GM19239 (cell line): Measurements from ENCODE around the gene STARD7.
"Not testable (repeated sequence)": the region's sequence is repeated elsewhere in the genome, so short reads cannot be mapped to it uniquely, and the experiment has no call there.

Experiments
- DNase-seq: peaks from one replicate; pipeline ENCODE4 v3.0.0; 2011; ENCODE audit warnings: low spot score; ENCODE audit not compliant: insufficient read length
- FAIRE-seq: peaks from 2 replicates; lab custom pipeline; 2011; peaks lifted over from hg19 to GRCh38; lab: Jason Lieb, UNC

Gene STARD7, protein sequence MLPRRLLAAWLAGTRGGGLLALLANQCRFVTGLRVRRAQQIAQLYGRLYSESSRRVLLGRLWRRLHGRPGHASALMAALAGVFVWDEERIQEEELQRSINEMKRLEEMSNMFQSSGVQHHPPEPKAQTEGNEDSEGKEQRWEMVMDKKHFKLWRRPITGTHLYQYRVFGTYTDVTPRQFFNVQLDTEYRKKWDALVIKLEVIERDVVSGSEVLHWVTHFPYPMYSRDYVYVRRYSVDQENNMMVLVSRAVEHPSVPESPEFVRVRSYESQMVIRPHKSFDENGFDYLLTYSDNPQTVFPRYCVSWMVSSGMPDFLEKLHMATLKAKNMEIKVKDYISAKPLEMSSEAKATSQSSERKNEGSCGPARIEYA

DNA sequence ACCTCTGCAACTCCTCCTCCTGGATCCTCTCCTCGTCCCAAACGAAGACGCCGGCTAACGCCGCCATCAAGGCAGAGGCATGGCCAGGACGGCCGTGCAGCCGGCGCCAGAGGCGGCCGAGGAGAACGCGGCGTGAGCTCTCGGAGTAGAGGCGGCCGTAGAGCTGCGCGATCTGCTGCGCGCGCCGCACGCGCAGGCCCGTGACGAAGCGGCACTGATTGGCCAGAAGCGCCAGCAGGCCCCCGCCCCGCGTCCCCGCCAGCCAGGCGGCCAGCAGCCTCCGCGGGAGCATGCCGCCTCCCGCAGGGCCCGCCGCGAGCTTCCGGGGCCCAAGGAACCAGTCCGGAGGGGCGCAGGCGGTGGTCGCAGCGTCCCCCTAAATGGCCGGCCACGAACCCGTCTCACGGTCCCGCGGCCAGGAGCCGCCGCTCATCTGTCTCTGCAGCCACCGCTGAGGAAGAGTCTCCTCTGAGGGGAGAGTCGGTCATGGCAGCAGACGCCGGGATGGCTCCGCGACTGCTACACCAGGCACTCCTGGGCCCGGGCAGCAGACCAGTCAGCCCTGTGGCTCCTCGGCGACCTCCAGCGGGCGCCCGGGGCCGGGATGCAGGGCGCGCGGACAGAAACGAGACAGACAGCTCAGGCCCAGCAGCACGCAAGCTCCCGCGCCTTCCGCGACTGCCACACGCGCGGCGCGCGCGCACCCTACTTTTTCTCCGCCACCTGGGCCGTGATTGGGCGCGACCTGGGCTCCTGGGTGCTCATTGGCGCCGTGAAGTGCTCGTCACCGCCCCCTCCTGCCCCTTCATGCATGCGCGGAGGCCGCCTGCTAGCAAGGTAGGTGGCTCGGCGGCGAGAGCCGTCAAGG, at the start of gene STARD7:
TSS of gene STARD7 (minus strand) at position 685 of the 868 bp plus-strand sequence. CDS start at position 292, 393 bp downstream.
- DNase-seq, result peak; percentile 80
- FAIRE-seq, result peak; percentile 80

DNA sequence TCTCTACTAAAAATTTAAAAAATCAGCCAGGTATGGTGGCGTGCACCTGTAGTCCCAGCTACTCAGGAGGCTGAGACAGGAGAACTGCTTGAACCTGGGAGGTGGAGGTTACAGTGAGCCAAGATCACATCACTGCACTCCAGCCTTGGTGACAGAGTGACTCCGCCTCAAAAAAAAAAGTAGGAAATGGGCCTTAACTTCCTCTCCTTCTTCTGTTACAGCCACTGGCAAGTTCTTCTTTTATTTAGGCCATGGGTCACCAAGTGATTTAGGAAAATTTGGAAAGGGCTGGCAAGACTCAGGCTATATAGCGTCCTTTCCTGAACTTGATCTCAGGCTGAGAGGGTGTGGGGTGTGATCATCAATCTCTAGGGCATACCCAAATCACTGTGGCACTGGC, 49.1 kb upstream of the STARD7 start:
- not testable (repeated sequence) for DNase-seq, FAIRE-seq

DNA sequence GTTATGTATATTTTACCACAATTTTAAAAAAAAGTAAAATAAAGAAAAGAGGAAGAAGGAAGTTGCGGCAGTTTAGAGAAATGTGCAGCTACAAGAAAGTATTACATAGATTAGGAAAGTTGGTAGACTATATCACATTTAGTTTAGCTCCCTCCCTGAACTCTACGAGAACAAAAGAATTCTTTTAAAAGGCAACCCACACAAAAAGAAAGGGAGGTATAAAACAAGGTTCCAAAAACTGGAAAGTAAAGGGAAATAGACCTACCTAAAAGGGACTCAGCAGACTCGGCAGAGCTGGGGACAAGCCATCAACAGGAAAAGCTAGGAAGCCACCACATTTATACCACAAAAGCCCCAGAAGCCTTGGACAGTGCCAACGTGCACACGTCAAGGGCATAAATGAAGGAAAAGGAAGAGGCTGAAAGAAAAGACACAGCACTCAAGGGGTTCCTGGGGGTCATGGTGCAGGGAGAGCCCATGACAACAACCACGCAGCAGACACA, 48.0 kb upstream of the STARD7 start:
- peak; percentile 58 for FAIRE-seq
- DNase-seq, result no peak

DNA sequence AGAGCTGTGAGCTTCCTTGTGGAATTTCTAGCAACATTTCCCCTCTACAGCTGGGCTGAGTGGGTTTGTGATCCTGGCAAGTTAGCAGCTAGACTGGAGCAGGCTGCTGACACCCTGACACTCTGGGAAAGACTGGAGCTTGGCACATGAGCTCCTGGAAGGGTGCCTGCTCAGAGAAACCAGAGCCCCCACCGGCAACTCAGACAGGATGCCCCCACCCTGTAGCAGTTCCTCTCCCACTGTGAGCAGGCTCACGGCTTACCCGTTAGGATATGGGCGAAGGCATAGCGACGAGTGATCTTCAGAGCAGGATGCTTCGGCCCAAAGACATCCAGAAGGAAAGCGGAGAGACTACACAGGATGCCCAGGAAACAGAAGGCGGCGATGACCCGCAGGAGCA, 45.9 kb upstream of the STARD7 start:
- FAIRE-seq (no peak), DNase-seq (no peak)

DNA sequence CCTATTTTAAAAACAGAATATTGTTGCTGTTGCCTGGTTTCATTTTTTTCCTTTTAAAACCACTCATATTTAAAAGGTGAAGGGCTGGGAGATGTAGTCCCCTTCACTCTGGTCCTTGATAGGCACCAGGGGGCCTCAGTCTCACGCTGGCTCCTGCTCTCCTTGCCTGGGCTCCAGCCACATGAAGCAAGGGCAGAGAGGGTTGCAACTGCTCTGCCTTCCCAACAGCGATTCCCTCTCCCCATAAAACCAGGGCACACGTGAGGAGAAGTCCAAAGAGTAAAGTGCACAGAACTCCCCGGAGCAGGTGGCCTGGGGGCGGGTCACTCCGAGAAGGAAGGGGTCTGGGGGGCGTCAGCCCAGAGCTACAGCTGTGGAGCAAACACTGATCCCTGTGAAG, 44.4 kb upstream of the STARD7 start:
- no peak for DNase-seq
- FAIRE-seq, result no peak

DNA sequence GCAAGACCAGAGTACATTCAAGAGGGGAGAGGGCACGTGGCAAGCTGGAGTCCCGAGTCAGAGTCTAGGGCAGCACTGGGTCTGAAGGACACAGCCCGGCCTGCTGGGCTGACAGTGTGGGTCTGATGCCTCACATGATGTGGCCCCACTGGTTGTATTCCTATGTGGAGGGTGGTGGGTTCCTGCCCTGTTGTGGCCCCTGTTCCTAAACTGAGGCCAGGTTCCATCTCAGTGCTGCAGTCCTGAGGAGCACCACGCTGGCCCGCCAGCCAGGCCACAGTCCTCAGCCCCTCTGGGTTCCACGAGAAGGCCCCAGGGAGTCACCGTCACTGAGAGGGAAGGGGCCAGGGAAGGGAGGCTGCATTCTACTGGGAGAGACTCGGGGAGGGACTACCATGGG, 43.9 kb upstream of the STARD7 start:
- FAIRE-seq (no peak), DNase-seq (no peak)

DNA sequence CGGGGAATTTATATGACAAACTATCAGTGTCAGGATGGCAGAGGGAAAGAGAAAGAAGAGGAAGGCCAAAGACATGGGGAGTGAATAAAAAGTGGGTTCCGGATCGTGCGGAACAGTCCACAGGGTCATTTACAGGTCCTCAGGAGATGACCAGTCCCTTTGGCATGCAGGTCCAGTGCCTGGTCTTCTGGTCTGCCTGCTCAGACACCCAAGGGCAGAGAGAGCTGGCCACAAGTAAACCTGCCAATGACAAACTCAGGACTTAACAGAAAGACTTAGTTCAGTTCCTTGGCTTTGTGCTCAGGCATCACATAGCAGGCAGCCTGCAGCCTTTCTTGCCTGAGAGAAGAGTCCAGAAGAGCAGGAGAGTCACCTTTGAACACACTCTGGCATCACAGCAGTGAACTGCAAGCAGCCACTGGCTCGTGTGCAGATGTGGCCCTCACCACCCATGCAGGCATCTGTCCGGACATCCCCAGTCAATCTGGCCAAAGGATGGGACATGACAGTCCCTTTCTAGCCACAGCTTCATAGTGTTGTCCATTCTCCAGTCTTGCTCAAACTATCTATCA, 43.2 kb upstream of the STARD7 start:
- no peak for DNase-seq
- no peak for FAIRE-seq

DNA sequence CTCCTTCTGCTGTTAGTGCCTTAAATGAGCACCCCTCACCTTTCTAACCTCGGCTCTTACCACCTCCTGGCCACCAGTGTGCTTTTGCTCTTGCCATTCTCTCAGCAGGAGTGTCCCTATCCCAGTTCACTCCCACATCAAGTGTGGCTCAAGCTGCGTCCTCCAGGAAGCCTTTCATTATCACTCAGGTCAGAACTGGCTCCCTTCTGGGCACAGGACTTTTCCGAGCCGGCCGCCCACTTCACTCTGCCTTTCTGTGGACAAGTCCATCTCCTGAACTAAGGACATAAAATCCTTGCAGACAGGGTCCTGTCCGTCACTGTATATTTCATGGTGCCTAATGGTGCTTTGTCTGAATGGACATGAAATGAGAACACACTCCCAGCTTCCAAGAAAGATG, 41.6 kb upstream of the STARD7 start:
- no peak for FAIRE-seq

DNA sequence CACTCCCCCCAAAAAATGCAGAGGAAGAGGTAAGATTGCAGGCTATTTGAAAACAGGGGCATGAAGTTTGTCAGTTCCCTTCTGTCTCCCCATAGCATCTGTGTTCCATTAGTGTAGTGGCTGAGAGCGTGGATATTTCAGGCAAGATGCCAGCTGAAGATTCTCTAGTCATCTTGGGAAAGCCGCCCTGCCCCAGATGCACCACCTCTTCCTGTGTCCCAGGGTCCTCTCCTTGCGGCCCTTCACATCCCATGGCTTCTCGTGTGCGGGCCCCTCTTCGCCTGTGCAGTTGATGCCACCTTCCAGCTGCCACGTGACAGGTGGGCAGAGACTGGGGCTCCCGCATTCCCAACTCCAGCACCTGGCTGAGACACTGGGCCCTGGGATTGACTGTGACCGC, 41.0 kb upstream of the STARD7 start:
- DNase-seq, result no peak
- no peak for FAIRE-seq

More for the DNA sequence above, 41.6 kb upstream of the STARD7 start:
- no peak for DNase-seq

DNA sequence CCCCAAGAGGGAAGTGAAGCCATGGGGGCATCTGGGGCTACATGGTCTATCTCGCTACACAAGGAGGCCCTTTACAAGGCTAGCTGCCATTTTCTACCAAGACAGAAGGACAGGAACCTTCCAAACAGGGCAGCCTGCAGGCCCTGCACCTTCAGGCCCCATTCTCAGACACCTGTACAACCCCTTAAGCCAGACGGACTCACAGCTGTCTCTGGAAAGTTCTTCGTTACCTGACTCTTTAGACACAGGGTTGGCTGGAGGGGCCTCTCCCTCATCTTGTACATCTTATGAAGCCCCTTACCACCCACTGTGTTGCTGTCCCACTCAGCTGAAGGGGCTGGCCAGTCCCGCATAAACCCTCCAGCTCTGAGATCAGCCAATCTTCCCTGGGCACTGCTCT, 40.0 kb upstream of the STARD7 start:
- FAIRE-seq (no peak), DNase-seq (no peak)

DNA sequence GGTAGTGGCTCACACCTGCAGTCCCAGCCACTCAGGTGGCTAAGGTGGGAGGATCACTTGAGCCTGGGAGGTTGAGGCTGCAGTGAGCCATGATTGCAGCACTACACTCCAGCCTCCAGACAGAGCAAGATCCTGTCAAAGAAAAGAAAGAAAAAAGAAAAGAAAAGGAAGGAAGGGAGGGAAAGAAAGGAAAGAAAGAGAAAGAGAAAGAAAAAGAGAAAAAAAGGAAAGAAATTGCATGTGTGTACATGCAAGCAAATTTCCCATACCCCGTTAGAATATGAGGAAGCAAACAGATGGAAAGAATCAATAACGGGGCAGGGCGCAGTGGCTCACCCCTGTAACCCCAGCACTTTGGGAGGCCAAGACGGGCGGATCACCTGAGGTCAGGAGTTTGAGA, 39.3 kb upstream of the STARD7 start:
- FAIRE-seq (no peak), DNase-seq (no peak)

DNA sequence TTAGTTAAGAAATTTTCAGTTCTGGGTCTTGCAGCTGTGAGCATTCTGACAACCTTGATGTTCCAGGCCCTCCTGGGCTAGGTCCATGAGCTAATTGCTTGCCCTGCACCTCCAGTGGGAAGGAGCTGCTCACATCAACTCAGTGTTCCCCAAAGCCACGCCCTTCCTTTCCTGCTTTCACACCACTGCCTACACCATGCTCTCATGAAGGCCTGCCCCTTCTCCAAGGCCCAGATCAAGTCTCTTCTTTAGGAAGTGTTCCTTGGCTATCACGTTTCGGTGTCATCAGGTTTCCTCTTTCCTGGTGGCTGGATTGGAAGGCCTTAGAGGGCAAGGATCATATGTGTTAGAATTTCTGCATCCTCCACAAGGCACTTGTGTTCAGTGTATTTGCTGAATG, 38.4 kb upstream of the STARD7 start:
- DNase-seq, result no peak
- FAIRE-seq, result no peak

DNA sequence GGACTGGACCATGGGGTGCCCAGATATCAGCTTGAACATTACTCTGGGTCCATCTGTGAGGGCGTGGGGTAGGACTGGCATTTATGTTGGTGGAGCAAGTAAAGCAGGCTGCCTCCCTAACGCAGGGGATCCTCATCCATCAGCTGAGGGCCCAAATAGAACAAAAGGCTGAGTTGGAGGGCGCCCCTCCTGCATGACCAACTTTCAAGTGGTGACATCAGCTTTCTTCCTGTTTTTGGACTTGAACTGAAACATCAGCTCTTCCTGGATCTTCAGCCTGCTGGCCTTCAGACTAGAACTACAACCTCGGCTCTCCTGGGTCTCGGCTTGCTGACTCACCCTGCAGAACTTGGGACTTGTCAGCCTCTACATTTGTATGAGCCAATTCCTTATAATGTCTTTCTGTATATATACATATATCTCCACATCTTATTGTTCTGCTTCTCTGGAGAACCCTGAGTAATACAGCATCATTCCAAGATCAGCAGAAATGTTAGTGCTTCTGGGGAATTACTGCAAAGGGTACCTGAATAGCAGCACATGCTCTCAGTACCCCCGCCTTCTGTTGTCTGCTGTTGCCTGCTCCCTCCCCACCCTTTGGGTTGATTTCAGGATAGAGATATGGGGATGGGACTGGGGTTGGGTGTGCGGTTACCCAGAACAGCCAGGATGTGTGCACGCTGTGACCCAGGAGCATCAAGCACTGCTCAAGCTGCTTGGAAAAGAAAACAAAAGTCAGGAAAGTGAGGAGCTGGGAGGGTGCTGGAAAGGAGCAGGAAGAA, 37.2 kb upstream of the STARD7 start:
- peak; percentile 54 for FAIRE-seq
- DNase-seq, result no peak

DNA sequence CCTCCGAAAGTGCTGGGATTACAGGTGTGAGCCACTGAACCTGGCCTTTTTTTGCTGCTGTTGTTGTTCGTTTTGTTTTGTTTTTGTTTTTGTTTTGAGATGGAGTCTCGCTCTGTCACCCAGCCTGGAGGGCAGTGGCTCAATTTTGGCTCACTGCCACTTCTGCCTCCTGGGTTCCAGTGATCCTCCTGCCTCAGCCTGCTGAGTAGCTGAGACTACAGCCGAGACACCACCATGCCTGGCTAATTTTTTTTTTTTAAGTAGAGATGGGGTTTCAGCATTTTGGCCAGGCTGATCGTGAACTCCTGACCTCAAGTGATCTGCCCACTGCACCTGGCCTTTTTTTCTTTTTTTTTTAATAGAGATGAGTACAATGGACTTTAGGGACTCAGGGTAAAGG, 35.2 kb upstream of the STARD7 start:
- FAIRE-seq (no peak), DNase-seq (no peak)

DNA sequence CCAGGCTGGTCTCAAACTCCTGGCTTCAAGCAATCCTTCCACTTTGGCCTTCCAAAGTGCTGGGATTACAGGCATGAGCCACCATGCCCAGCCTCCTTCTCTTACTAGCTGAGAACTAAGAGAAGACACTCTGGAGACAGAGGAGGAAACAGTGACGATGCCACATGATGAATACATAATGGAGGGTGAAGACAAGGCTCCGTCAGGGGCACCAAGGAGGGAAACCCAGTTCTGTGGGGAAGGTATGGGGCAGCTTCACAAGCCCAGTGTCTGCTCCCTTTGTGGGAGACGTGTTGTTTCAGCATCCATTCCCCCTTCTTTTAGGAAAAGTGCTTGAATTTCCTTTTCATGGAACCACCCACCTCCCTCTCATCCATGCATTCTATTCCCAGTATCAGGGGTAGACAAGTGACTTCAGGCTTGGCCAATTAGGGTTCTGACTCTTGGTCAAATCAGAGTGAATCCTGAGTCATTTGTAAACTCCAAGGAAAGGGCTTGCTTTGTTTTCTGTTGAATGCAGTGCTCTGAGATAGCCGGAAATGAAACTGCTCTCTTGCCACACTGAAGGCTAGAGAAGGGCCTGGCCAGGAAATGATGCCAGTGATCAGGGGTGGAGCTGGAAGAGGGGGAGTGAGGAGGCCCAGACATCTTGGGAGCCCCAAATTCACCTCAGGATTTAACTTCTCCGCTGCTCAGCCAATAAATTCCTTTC, 33.4 kb upstream of the STARD7 start:
- DNase-seq (no peak), FAIRE-seq (peak; percentile 96)

DNA sequence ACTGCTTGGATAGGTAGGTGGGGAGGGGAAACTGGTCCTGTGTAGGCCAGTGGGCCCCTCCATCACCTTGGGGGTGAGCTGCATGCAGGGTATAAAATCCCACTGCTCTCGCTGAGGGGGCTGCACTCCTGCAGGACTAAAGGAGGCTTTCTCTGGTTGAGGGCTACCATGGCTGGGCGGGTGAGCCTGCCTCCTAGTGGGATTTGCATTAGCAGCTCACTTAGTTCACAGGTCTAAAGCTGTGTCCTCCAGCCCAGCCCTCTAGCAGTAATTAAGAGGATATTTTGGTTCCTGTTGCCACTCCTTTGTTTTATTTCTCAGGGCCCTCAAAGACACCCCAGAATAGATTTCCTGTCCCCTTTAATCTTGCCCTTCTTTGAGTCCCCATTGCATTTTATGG, 32.6 kb upstream of the STARD7 start:
- DNase-seq, result no peak
- FAIRE-seq, result no peak

DNA sequence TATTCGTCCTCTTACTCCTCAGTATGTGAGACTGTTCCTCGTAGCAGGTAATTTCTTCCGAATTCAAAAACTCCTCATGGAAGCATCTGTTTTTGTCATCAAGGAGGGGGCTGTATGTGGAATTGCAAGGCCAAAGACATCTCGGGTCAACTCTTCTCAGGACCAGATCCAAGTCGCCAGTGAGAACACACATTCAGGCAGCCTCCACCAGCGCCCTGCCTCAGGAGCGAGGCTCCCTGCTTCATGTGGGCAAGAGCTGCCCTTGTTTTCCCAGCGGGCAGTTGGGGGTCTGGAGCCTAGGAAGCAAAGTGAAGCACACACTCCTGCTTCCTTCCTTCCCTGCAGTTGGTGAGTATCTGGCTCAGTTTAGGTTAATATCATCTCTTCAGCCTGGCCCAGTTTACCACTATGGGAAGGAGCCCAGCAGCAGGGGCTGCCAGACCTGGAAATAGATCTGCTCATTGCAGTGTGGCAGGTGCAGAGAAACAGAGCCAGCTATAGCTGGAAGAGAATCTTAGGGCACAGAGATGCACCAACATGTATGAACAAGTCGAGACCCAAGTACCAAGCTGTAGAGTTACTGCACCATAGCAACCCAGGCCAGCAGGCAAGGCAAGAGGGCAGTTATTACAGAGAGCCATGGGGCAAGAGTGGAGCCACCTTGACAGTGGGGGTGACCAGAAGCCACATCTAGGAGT, 31.9 kb upstream of the STARD7 start:
- FAIRE-seq (no peak), DNase-seq (no peak)

DNA sequence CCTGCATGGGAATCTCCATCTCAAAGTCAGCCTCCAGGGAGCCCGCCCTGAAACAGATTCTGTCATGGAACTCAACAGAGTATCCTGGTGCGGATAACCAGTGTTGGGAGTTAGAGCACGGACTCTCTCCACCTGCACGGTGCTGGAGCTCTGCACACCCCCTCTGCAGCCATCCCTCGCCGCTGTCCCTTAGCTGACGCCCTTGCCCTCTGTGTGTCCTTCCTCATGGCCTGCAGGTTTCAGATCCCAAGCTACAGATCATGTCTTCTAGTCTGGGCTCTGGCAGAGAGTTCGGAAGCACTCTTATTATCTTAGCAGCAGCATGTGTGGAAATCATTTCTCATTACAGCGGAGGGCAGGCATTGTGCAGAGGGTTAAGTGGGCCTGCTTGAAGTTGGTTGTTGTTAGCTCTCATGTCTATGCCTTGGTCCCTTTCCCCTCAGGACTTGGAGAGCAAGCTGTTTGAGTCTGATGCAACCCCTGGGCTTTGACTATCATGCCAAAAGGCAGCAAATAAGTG, 31.2 kb upstream of the STARD7 start:
- DNase-seq (no peak), FAIRE-seq (no peak)

DNA sequence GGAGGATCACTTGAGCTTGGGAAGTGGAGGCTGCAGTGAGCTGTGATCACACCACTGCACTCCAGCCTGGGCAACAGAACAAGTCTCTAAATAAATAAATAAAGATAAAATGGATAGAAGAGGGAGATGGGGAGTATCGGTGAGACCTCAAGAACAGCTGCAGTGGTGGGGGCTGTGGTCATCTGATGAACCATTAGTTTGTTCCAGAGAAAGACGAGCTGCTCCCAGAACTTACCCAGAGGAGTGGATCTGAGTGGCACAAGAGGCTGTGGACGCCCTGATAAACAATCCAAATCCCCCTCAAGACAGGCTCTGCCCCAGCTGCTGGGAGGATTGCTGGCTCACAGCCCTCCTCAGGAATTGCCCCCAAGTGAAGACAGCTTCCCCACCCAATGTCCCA, 30.5 kb upstream of the STARD7 start:
- no peak for DNase-seq
- FAIRE-seq, result no peak
